ENCODE data around the gene ABLIM3.

GRCh38 chr5:149280124-149280523, 138.8 kb downstream of the ABLIM3 start:
- TF ChIP-seq POLR2A (IDR thresholded peaks at IDR 0.05; ENCODE audit: low read length) = no peak
- TF ChIP-seq GATA1 (IDR thresholded peaks at IDR 0.05; ENCODE audit: low read depth, low read length) = no peak
